ENCODE results near the gene ZNF48.

The ZNF48 gene

GRCh38 chr16:30395155-30395991 lies at the start of gene ZNF48:
ZNF48 (plus strand) TSS chr16:30395420; CDS start chr16:30395795, 375 bp downstream.
- peak; percentile 92 for DNase-seq (ENCODE audit: low spot score)

GRCh38 chr16:30346286-30346685 lies 48.9 kb upstream of the ZNF48 start:
- no peak for DNase-seq (ENCODE audit: low spot score)

- no peak for DNase-seq (ENCODE audit: low spot score)
Observed at GRCh38 chr16:30348113-30348512, 47.1 kb upstream of the ZNF48 start.

GRCh38 chr16:30348929-30349328 lies 46.3 kb upstream of the ZNF48 start:
- no peak for DNase-seq (ENCODE audit: low spot score)

GRCh38 chr16:30349675-30350074 lies 45.5 kb upstream of the ZNF48 start:
- DNase-seq (ENCODE audit: low spot score), result no peak

GRCh38 chr16:30350134-30350871 lies 44.9 kb upstream of the ZNF48 start:
- no peak for DNase-seq (ENCODE audit: low spot score)

- no peak for DNase-seq (ENCODE audit: low spot score)
Observed at GRCh38 chr16:30351001-30351441, 44.2 kb upstream of the ZNF48 start.

GRCh38 chr16:30351586-30352419 lies 43.4 kb upstream of the ZNF48 start:
- no peak for DNase-seq (ENCODE audit: low spot score)

GRCh38 chr16:30352488-30353401 lies 42.5 kb upstream of the ZNF48 start:
- DNase-seq (ENCODE audit: low spot score), result no peak

GRCh38 chr16:30353438-30354129 lies 41.6 kb upstream of the ZNF48 start:
- no peak for DNase-seq (ENCODE audit: low spot score)

- DNase-seq (ENCODE audit: low spot score), result no peak
Observed at GRCh38 chr16:30354423-30355143, 40.6 kb upstream of the ZNF48 start.

GRCh38 chr16:30355144-30355953 lies 39.9 kb upstream of the ZNF48 start, which contains the start of gene CD2BP2:
CD2BP2 (minus strand) TSS chr16:30355308; CDS start chr16:30354681, 627 bp downstream.
- peak; percentile 99 for DNase-seq (ENCODE audit: low spot score)

- no peak for DNase-seq (ENCODE audit: low spot score)
Observed at GRCh38 chr16:30355954-30356308, 39.3 kb upstream of the ZNF48 start.

- no peak for DNase-seq (ENCODE audit: low spot score)
Observed at GRCh38 chr16:30356401-30357084, 38.7 kb upstream of the ZNF48 start.

GRCh38 chr16:30357085-30357714 lies 38.0 kb upstream of the ZNF48 start:
- DNase-seq (ENCODE audit: low spot score), result no peak

- DNase-seq (ENCODE audit: low spot score), result no peak
Observed at GRCh38 chr16:30357715-30358576, 37.3 kb upstream of the ZNF48 start.

- DNase-seq (ENCODE audit: low spot score), result no peak
Observed at GRCh38 chr16:30358577-30358936, 36.7 kb upstream of the ZNF48 start.

Data from SW480 (cell line).